Prostate gland (tissue), 2 donors: Measurements from ENCODE around the gene GATD1. TPM values are rescaled to one million over a fixed set of nuclear protein-coding genes. Genes with fewer than 3 reads are reported as not detected.

ENCODE experiments used
- DNase-seq: peaks from one replicate; pipeline ENCODE4 v3.0.0-alpha.2; 2019; ENCODE audit warnings: low spot score
- H3K27ac ChIP-seq, 2 donors: fragments of 200-600 bp; sonication (generic); 2 replicates each; pipeline ENCODE4 v1.5.1; 2017 to 2019
- H3K27me3 ChIP-seq: fragments of 200-600 bp; sonication (generic); replicated peaks from 2 replicates; pipeline ENCODE4 v1.5.1; 2019; ENCODE audit not compliant: insufficient read depth
- H3K36me3 ChIP-seq, 2 donors: fragments of 200-600 bp; sonication (generic); 1 replicate in 1 of 2; 2 replicates in 1 of 2; pipeline versions ENCODE4 v1.5.1 to v1.8.1; 2017 to 2019
- H3K4me1 ChIP-seq: fragments of 200-600 bp; sonication (generic); replicated peaks from 2 replicates; pipeline ENCODE4 v1.5.1; 2019
- H3K4me3 ChIP-seq, 2 donors: fragments of 200-600 bp; sonication (generic); 2 replicates each; pipeline ENCODE4 v1.5.1; 2017 to 2019
- H3K9me3 ChIP-seq: fragments of 200-600 bp; sonication (generic); 2 replicates; pipeline ENCODE4 v1.5.1; 2017
- POLR2A ChIP-seq: fragments of 450-650 bp; IDR thresholded peaks from one replicate; pipeline ENCODE4 v1.6.1; 2016; ENCODE audit warnings: antibody characterized with exemption, mild to moderate bottlenecking
- POLR2AphosphoS5 ChIP-seq: sonication (generic); formaldehyde crosslinking; IDR thresholded peaks from one replicate; pipeline ENCODE4 v1.6.1; 2017; ENCODE audit warnings: antibody characterized with exemption
- WGBS: methylation state at CpG from one replicate; pipeline ENCODE4 v1.1.5; 2018; 5-methylcytosine and 5-hydroxymethylcytosine counted together
- intact Hi-C: fragments of 100-400 bp; cut with DNase I; formaldehyde crosslinking; loops from one replicate; pipeline ENCODE4 v1.14.2; 2022
- total RNA-seq, 2 donors: library from RNA; depleted of rRNA; stranded (reverse); fragments of >200 nt; gene quantifications; one replicate each; pipeline ENCODE4 v1.1.0, GENCODE V29; 2016
- TF ChIP-seq, protein P1 (sequence below), 4 experiments: fragments of 200-600 bp in 2 of 4; fragments of 450-650 bp in 2 of 4; sonication (generic) in 2 of 4; IDR thresholded peaks; 1 replicate in 3 of 4; 2 replicates in 1 of 4; pipeline ENCODE4 v1.5.1; 2016 to 2019; ENCODE audit warnings: antibody characterized with exemption in 4 of 4, mild to moderate bottlenecking in 2 of 4, moderate library complexity in 2 of 4

Gene GATD1
- total RNA-seq, 2 donors from 2014 or later = 29.9 to 72.3 TPM

DNA sequence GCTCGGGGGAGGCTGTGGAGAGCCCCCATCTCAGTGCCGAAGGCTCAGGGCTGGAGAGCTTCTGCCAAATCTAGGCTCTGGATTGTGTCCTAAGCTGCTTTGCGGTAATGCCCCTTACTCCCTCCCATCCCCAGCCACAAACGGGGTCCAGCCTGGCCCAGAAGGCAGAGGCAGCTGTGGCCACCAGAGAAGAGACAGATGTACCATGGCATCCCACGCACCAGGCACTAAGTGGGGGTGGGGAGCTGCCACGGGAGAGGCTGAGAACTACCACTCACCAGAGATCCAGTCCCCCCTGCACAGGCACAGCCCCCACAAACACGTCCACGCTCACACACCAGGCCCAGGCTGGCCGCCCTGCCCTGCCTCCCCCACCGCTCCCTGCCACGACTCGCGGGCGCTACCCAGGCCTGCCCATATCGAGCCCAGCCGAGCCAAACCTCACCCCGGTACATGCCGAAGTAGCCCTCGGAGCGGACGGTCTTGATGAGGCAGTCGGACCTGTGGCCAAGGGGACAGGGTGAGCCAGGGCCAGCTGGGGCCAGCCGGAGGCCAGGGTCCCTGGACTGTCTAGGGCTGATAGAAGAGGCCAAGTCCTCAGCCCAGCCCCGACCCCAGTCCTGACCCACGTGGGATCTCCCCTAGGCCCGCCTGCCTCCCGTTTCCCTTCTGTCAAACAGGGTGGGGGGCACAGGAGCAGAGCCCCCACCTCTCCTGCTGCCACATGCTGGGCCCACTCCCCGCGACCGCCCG is 16.9 kb upstream of the GATD1 start:
- H3K27me3 ChIP-seq = no peaks in the 10 kb centered on the region
- H3K36me3 ChIP-seq = no peaks in the 10 kb centered on the region
- 79% methylated on average over 21 of the region's 31 CpGs for WGBS
- intact Hi-C loops = no loop called here
- peaks cover 16% of the 10 kb centered on the region for H3K4me1 ChIP-seq
- H3K9me3 ChIP-seq = no peaks in the 10 kb centered on the region
- TF ChIP-seq, protein P1, sequence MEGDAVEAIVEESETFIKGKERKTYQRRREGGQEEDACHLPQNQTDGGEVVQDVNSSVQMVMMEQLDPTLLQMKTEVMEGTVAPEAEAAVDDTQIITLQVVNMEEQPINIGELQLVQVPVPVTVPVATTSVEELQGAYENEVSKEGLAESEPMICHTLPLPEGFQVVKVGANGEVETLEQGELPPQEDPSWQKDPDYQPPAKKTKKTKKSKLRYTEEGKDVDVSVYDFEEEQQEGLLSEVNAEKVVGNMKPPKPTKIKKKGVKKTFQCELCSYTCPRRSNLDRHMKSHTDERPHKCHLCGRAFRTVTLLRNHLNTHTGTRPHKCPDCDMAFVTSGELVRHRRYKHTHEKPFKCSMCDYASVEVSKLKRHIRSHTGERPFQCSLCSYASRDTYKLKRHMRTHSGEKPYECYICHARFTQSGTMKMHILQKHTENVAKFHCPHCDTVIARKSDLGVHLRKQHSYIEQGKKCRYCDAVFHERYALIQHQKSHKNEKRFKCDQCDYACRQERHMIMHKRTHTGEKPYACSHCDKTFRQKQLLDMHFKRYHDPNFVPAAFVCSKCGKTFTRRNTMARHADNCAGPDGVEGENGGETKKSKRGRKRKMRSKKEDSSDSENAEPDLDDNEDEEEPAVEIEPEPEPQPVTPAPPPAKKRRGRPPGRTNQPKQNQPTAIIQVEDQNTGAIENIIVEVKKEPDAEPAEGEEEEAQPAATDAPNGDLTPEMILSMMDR (IDR thresholded peaks at IDR 0.05) = no peak
- TF ChIP-seq POLR2A (no peak), POLR2AphosphoS5 (no peak)
- H3K4me3 ChIP-seq = no peak overlapping the region
- DNase-seq = no peak
- no peak overlapping the region for H3K27ac ChIP-seq

DNA sequence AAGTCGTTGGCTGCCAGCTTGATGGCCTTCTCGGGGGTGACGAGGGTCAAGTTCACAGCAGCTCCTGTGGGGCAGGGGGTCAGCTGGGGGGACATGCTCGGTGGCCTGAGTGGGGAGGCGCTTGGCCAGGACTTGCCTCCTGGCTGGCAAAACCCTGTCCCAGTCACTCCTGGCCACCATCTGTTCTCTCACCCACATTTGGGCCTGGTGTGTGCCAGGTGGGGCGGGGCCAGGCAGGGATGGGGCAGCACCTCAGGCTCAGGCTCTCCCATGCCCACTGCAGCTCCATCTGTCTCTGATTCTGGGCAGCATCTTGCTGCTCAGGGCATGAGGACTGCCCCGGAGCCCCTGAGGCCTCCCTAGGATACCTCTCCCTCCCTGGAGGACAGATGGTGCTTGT is 16.3 kb upstream of the GATD1 start:
- no peak for DNase-seq
- TF ChIP-seq, protein P1 (IDR thresholded peaks at IDR 0.05) = no peak
- no peak for TF ChIP-seq POLR2AphosphoS5
- TF ChIP-seq POLR2A = no peak
- intact Hi-C loops = no loop called here
- no peaks in the 10 kb centered on the region for H3K27me3 ChIP-seq
- H3K4me3 ChIP-seq = no peak overlapping the region
- no peak overlapping the region for H3K27ac ChIP-seq
- H3K4me1 ChIP-seq = peaks cover 16% of the 10 kb centered on the region
- H3K9me3 ChIP-seq = no peaks in the 10 kb centered on the region
- 86% methylated on average over 7 of the region's 7 CpGs for WGBS
- no peaks in the 10 kb centered on the region for H3K36me3 ChIP-seq

DNA sequence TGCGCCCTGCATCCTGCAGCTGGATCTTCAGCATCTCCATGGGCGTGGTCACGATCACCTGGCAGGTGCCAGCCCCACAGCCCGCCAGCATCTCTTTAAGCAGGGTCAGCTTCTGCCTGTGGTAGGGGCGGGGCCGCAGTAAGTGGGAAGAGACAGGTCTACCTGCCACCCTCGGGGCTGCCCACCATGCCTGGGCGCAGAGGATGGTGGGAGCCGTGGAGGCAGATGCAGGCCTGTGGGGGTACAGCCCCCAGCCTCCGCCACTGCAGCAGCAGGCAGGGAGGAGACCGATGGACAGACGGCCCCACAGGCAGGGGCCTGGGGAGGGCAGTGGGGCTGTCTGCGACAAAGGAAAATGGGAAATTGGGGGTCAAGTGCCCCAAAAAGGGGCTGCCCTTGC is 15.6 kb upstream of the GATD1 start:
- TF ChIP-seq POLR2A (no peak), POLR2AphosphoS5 (no peak)
- TF ChIP-seq, protein P1 (IDR thresholded peaks at IDR 0.05) = no peak
- H3K4me1 ChIP-seq = peaks cover 16% of the 10 kb centered on the region
- no peaks in the 10 kb centered on the region for H3K27me3 ChIP-seq
- intact Hi-C loops = no loop called here
- H3K27ac ChIP-seq = no peak overlapping the region
- WGBS = 92% methylated on average over 13 of the region's 13 CpGs
- no peaks in the 10 kb centered on the region for H3K9me3 ChIP-seq
- H3K36me3 ChIP-seq = no peaks in the 10 kb centered on the region
- H3K4me3 ChIP-seq = no peak overlapping the region
- no peak for DNase-seq

DNA sequence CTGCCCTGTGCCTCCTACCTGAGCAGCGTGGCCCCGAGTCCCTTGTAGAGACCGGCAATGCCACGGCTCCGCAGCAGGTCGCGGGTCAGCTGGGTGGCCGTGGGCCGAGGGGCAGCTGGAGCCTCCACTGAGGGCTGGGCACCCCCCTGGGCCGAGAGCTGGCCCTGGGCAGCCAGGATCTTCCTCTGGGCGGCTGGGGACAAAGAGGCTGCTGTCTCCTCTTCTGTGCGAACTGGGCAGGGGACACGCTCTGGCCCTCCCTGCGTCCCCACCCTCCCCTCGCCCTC is 15.2 kb upstream of the GATD1 start:
- intact Hi-C loops = no loop called here
- no peaks in the 10 kb centered on the region for H3K36me3 ChIP-seq
- H3K27ac ChIP-seq = no peak overlapping the region
- H3K4me1 ChIP-seq = peaks cover 16% of the 10 kb centered on the region
- 91% methylated on average over 15 of the region's 15 CpGs for WGBS
- H3K9me3 ChIP-seq = no peaks in the 10 kb centered on the region
- no peak for TF ChIP-seq POLR2AphosphoS5
- TF ChIP-seq, protein P1 (IDR thresholded peaks at IDR 0.05) = no peak
- TF ChIP-seq POLR2A = no peak
- no peak overlapping the region for H3K4me3 ChIP-seq
- DNase-seq = no peak
- no peaks in the 10 kb centered on the region for H3K27me3 ChIP-seq

DNA sequence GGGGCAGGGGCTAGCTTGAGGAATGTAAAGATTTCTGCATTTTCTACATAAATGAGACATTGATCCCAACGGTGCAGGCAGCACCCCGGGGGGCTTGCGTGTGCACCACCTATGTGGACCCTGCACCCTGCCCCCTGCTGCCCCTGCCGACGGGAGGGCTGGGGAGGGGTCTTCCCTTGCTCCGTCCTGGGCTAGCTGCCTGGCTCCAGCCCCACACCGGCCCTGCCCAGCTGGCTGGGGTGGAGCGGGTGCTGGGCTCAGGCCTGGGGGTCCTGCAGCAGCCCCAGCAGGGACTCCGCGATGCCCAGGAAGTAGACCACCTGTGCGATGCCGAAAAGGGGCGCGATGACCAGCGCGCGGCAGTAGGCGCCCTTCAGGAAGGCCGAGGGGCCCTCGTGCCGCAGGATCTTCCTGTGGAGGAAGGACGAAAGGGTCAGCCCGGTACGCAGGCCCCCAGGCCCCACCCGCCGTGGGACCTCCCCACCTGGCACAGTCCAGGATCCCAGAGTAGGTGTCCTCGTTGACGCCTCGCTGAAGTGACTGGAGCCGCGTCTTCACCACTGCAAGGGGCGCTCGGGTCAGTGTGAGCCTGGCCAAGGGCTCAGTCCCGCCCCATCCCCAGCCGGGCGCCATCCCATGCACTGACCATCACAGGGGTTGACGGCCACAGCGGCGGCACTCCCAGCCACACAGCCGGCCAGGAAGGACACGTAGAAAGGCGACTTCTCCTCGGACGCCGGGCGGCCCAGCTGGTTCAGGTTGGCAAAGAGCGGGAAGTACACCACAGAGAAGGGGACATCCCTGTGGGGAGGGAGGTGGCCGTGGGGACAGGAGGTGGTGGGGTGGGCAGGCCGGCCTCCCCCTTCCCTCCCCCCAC is 14.6 kb upstream of the GATD1 start:
- no peak for DNase-seq
- Histone ChIP-seq H3K36me3 (no peaks in the 10 kb centered on the region), H3K4me1 (peaks cover 14% of the 10 kb centered on the region), H3K9me3 (no peaks in the 10 kb centered on the region), H3K4me3 (no peak overlapping the region), H3K27ac (no peak overlapping the region), H3K27me3 (no peaks in the 10 kb centered on the region)
- TF ChIP-seq, protein P1 (IDR thresholded peaks at IDR 0.05) = no peak
- TF ChIP-seq POLR2A = no peak
- no peak for TF ChIP-seq POLR2AphosphoS5
- whole genome bisulfite sequencing = 88% methylated on average over 27 of the region's 49 CpGs
- intact Hi-C loops = no loop called here
